Pancreas (tissue), 10 donors: ENCODE results near the gene TMEM240. TPM values are rescaled to one million over a fixed set of nuclear protein-coding genes. Genes with fewer than 3 reads are reported as not detected.
"Not testable (repeated sequence)": the region's sequence is repeated elsewhere in the genome, so short reads cannot be mapped to it uniquely, and the experiment has no call there.

Source experiments
- ATAC-seq, 4 donors: fragments of 200-7000 bp; cut with Tn5 transposase; one replicate each; pipeline versions ENCODE4 v1.8.0 to v1.9.1; 2020; ENCODE audit warnings: mild to moderate bottlenecking in 4 of 4, moderate library complexity in 4 of 4
- DNase-seq, 6 donors: peaks; one replicate each; pipeline ENCODE4 v3.0.0-alpha.2; 2020
- FAIRE-seq: peaks from 2 replicates; lab custom pipeline; 2012; peaks lifted over from hg19 to GRCh38; lab: Jason Lieb, UNC
- H3K27ac ChIP-seq, 4 donors: fragments of 200-600 bp; sonication (generic); 1 replicate in 3 of 4; 2 replicates in 1 of 4; pipeline versions ENCODE4 v1.5.0 to v1.8.0; 2020
- H3K27me3 ChIP-seq, 4 donors: fragments of 200-600 bp; one replicate each; pipeline ENCODE4 v1.8.0; 2021
- H3K36me3 ChIP-seq, 3 donors: fragments of 200-600 bp; sonication (generic) in 1 of 3; one replicate each; pipeline versions ENCODE4 v1.5.0 to v1.8.0; 2020 to 2021
- H3K4me1 ChIP-seq, 3 donors: fragments of 200-600 bp; one replicate each; pipeline ENCODE4 v1.8.0; 2021
- H3K4me3 ChIP-seq, 4 donors: fragments of 200-600 bp; sonication (generic) in 2 of 4; one replicate each; pipeline versions ENCODE4 v1.5.0 to v1.8.0; 2020 to 2021
- H3K9me3 ChIP-seq, 4 donors: fragments of 200-600 bp; one replicate each; pipeline ENCODE4 v1.8.0; 2021
- CTCF ChIP-seq, 4 donors: fragments of 200-600 bp; sonication (generic) in 3 of 4; IDR thresholded peaks; one replicate each; pipeline versions ENCODE4 v1.5.0 to v1.8.0; 2021; ENCODE audit warnings: antibody characterized with exemption in 4 of 4
- WGBS, 2 donors: extraction: QIAGEN DNeasy Blood & Tissue Kit; methylation state at CpG; one replicate each; pipeline ENCODE4 v1.1.7; 2013; 5-methylcytosine and 5-hydroxymethylcytosine counted together
- intact Hi-C, 3 donors: fragments of 100-400 bp; cut with DNase I; formaldehyde crosslinking; loops; one replicate each; pipeline versions ENCODE4 v1.11.1 to v1.14.2; 2022
- polyA plus RNA-seq, 2 donors: library from polyadenylated mRNA; stranded (reverse); fragments of 200-250 nt; gene quantifications; one replicate each; pipeline ENCODE4 v1.2.3, GENCODE V29; 2013
- total RNA-seq, 6 donors: library from RNA; stranded (reverse); fragmentation: NEBNext Ultra II Directional in 4 of 6; extraction: Animal tissue kit (Norgen Biotek cat#: 25700) in 4 of 6; gene quantifications; one replicate each; pipeline versions ENCODE4 v1.2.1 to v1.2.4, GENCODE V29; 2021 to 2023
- donor health status: healthy with polysubstance abuse.
- donor health status: DM: no; HTN: no; CAD: no; lungs with moderate emphysema.
- donor health status: DM: no; HTN: no; CAD: no.
- donor health status: control.
- donor health status: control.
- donor health status: Bipolar disorder and iron deficiency.
- donor health status: DM: yes; HTN: yes; CAD: no.
- donor health status: DM: no; HTN: no; CAD: no.
- donor health status: DM: no; HTN: no; CAD: no.
- donor health status: DM: yes; HTN: yes; CAD: no.

The TMEM240 gene
- total and polyA plus RNA-seq, 8 donors = 0.22 to 3.6 (median 0.79) TPM; not detected in 1

- peak in 2 of 4 donors; percentile 15 to 24 for ATAC-seq
- 9 to 10% methylated on average over 17 of the region's 17 CpGs for WGBS, 2 donors
- H3K27ac ChIP-seq = peak overlapping the region; percentile 74 to 90 (median 86)
- no peak for FAIRE-seq
- H3K4me3 ChIP-seq = peak overlapping the region; percentile 60 to 93 (median 79)
- intact Hi-C loops = no loop called here
- H3K36me3 ChIP-seq = no peaks in the 10 kb centered on the region
- no peaks in the 10 kb centered on the region for H3K27me3 ChIP-seq
- H3K9me3 ChIP-seq = no peaks in the 10 kb centered on the region
- peaks cover 3 to 6% (median 5%) of the 10 kb centered on the region in 3 donors for H3K4me1 ChIP-seq
- no peak for TF ChIP-seq CTCF (IDR thresholded peaks at IDR 0.05)
- DNase-seq = peak in 1 of 6 donors; percentile 35
These were observed 29.4 kb downstream of the TMEM240 start for GRCh38 chr1:1510912-1511532.

GRCh38 chr1:1509465-1509850 lies 31.0 kb downstream of the TMEM240 start:
- DNase-seq, H3K9me3 ChIP-seq, H3K27ac ChIP-seq, H3K36me3 ChIP-seq, H3K27me3 ChIP-seq, H3K4me3 ChIP-seq, intact Hi-C loops, FAIRE-seq, ATAC-seq: not testable (repeated sequence)
- 81 to 87% methylated on average over 15 to 18 of the region's 21 CpGs for WGBS, 2 donors
- peaks cover 5 to 10% (median 7%) of the 10 kb centered on the region in 3 donors for H3K4me1 ChIP-seq

GRCh38 chr1:1508775-1509464 lies 31.5 kb downstream of the TMEM240 start:
- H3K9me3 ChIP-seq, H3K27me3 ChIP-seq, H3K36me3 ChIP-seq, DNase-seq, H3K27ac ChIP-seq, ATAC-seq, FAIRE-seq, intact Hi-C loops, H3K4me3 ChIP-seq: not testable (repeated sequence)
- WGBS, 2 donors = 71 to 75% methylated on average over 19 to 33 of the region's 34 CpGs
- peaks cover 5 to 10% (median 7%) of the 10 kb centered on the region in 3 donors for H3K4me1 ChIP-seq

- no peak for FAIRE-seq
- no peak for DNase-seq
- Histone ChIP-seq H3K9me3 (no peaks in the 10 kb centered on the region), H3K4me3 (no peak overlapping the region), H3K4me1 (peaks cover 5 to 10% (median 7%) of the 10 kb centered on the region in 3 donors), H3K27me3 (no peaks in the 10 kb centered on the region), H3K36me3 (no peaks in the 10 kb centered on the region), H3K27ac (no peak overlapping the region)
- TF ChIP-seq CTCF (IDR thresholded peaks at IDR 0.05) = no peak
- intact Hi-C loops = no loop called here
- no peak for ATAC-seq
- 88 to 94% methylated on average over 4 of the region's 4 CpGs for WGBS, 2 donors
These were observed 33.1 kb downstream of the TMEM240 start for GRCh38 chr1:1507305-1507704.

GRCh38 chr1:1505801-1506200 lies 34.6 kb downstream of the TMEM240 start:
- H3K27me3 ChIP-seq, H3K9me3 ChIP-seq, ATAC-seq, FAIRE-seq, H3K4me1 ChIP-seq, DNase-seq, H3K36me3 ChIP-seq, intact Hi-C loops: not testable (repeated sequence)
- WGBS, 2 donors = 61 to 66% methylated on average over 5 of the region's 5 CpGs
- Histone ChIP-seq H3K4me3 (peak overlapping the region in 1 of 4 donors; percentile 30), H3K27ac (peak overlapping the region; percentile 58 to 76 (median 70))

GRCh38 chr1:1505366-1505798 lies 35.0 kb downstream of the TMEM240 start:
- H3K4me1 ChIP-seq, H3K36me3 ChIP-seq, H3K9me3 ChIP-seq, H3K27me3 ChIP-seq, intact Hi-C loops, FAIRE-seq: not testable (repeated sequence)
- H3K27ac ChIP-seq = peak overlapping the region; percentile 58 to 76 (median 70)
- peak in 1 of 4 donors; percentile 1 for TF ChIP-seq CTCF (IDR thresholded peaks at IDR 0.05)
- 14 to 15% methylated on average over 10 to 16 of the region's 22 CpGs for WGBS, 2 donors
- DNase-seq = peak in 2 of 6 donors; percentile 46 to 58
- peak; percentile 68 to 88 (median 83) for ATAC-seq
- peak overlapping the region in 1 of 4 donors; percentile 30 for H3K4me3 ChIP-seq
